GM18505 (cell line): ENCODE data around the gene SHC4.
"Not testable (repeated sequence)": the region's sequence is repeated elsewhere in the genome, so short reads cannot be mapped to it uniquely, and the experiment has no call there.

Experiments used
- ATAC-seq: cut with Tn5 transposase; IDR thresholded peaks from one replicate; pipeline ENCODE4 v1.9.1; 2021; ENCODE audit not compliant: unreplicated experiment
- POLR2A ChIP-seq: IDR thresholded peaks from 4 replicates; pipeline ENCODE4 v1.6.1; 2011; ENCODE audit warnings: borderline replicate concordance; ENCODE audit not compliant: insufficient read depth, insufficient read length; ENCODE audit errors: extremely low read depth

The SHC4 gene

GRCh38 chr15:48855501-48856440 lies 107.9 kb downstream of the SHC4 start:
- ATAC-seq: no peak
- TF ChIP-seq POLR2A: no peak

DNA sequence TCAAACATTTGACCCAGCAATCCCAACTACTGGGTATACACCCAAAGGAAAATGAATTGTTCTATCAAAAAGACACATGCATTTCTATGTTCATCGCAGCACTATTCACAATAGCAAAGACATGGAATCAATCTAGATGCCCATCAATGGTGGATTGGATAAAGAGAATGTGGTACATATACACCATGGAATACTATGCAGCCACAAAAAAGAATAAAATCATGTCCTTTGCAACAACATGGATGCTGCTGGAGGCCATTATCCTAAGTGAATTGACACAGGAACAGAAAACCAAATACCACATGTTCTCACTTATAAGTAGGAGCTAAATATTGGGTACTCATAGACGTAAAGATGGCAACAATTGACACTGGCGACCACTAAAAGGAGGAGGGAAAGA lies 109.3 kb downstream of the SHC4 start:
- not testable (repeated sequence) for ATAC-seq

- no peak for TF ChIP-seq POLR2A
- no peak for ATAC-seq
Measured at GRCh38 chr15:48851956-48852355, 111.8 kb downstream of the SHC4 start.

- ATAC-seq: no peak
- TF ChIP-seq POLR2A: no peak
Measured at GRCh38 chr15:48850648-48851047, 113.1 kb downstream of the SHC4 start.

DNA sequence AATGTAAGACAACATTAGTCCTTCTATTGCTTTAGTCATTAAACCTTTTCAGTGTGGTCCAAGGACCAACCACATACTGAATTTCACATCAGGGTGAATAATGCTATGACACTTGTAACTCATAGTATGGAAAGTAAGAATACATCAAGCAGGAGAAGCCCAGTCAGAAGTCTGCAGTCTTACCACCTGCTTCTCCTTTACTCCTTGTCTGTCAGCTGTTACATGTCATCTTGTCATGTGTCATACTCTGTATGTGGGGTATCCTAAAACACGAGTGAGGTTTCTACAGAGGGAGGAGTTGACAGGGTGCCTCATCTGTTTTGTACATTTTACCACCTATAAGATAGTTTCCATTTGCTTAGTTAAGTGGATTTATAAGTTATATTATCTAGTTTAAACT lies 118.6 kb downstream of the SHC4 start:
- ATAC-seq: no peak
- TF ChIP-seq POLR2A: no peak

DNA sequence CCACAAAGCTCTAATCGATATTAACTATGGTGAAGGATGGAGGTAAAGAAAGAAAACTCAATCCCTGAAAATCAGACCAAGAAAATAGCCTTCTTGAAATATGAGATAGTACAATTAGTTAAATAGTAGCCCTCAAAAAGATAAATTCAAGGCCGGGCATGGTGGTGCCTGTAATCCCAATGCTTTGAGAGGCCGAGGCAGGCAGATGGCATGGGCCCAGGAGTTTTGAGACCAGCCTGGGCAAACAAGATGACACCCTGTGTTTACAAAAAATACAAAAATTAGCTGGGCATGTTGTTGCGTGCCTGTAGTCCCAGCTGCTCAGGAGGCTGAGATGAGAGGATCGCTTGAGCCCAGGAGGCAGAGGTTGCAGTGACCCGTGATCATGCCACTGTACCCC lies 121.2 kb downstream of the SHC4 start:
- no peak for TF ChIP-seq POLR2A
- ATAC-seq: no peak

DNA sequence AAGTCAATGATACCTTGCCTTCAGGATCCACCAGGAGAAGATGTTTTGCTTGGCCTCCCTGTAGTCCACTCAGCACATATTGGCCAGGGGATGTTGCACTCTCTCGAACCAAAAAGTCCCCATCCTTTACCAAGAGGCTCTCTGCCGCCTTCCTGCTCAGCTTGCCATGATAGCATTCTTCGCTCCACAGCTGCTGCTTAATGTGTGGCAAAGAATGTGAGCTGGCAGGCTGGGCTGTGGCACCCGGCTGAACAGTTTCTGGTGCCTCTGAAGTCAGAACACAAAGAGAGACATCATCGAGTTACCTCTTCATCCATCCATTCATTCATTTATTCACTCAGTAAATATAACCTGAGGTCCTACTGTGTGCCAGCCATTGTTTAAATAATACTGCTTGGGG lies 129.0 kb downstream of the SHC4 start:
- no peak for TF ChIP-seq POLR2A
- no peak for ATAC-seq

DNA sequence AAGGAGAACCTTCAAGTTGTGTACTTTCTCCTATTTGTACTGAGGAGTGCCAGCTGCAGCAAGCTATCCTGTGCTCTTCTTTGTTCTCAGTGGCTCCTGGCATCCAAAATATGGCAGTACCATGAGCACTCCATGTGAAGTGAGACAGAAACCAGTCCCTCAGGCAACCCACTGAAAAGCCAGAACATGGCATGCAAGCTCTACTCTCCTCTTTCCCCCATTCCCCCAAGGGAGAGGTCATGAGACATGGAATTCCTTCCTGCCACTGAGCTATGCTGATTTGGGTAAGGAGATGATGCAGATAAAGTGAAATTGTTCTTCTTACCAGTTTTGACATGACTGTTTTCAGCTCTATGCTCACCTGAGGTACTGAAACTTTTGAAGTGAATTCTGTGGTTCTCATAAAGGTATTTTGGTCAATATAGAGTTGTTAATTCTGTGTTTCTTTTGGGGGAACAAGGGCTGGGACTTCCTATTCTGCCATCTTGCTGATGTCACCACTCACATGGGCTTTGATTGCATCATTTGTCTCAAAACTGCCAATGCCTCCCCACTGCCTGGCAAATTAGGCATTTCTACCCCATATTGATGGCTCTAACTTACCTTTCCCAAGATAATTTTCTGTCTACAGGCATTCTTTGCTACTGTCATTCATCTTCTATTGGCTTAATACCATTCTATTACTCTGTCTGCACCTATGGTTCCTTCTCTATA lies 130.0 kb downstream of the SHC4 start:
- no peak for TF ChIP-seq POLR2A
- ATAC-seq: no peak

- no peak for TF ChIP-seq POLR2A
- ATAC-seq: no peak
Measured at GRCh38 chr15:48832648-48833047, 131.1 kb downstream of the SHC4 start.

GRCh38 chr15:48828906-48829305 lies 134.8 kb downstream of the SHC4 start:
- no peak for TF ChIP-seq POLR2A
- no peak for ATAC-seq

- ATAC-seq: no peak
- TF ChIP-seq POLR2A: no peak
Measured at GRCh38 chr15:48828471-48828870, 135.2 kb downstream of the SHC4 start.

GRCh38 chr15:48825075-48825474 lies 138.6 kb downstream of the SHC4 start:
- no peak for TF ChIP-seq POLR2A
- no peak for ATAC-seq

DNA sequence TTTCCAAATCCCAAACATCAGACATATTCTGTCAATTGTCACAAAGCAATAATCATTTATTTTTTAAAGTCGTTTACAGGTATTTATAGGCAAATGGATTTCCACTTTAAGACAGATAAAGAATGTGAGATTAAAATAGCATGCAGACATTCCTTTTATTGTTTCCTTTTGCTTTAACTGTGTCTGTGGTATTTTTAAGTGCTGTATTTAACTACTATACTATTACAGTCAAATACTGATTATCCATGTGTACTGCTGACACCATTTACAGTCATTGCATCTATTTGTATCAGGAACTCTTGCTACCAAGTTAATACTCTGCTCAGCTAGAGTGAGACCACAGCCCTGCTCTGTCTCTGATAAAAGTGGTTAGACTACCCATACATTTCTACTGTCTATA lies 140.0 kb downstream of the SHC4 start:
- TF ChIP-seq POLR2A: no peak
- ATAC-seq: no peak

GRCh38 chr15:48823237-48823636 lies 140.5 kb downstream of the SHC4 start:
- TF ChIP-seq POLR2A: no peak
- no peak for ATAC-seq
